AG09319 (cell line): ENCODE data around the gene DRC1.

Experiments used
- DNase-seq: peaks from one replicate; pipeline ENCODE4 v3.0.0-alpha.2; 2010; ENCODE audit warnings: low read depth; ENCODE audit errors: extremely low read depth
- TF ChIP-seq, protein P1 (sequence below): IDR thresholded peaks from 2 replicates; pipeline ENCODE4 v1.5.1; 2011; ENCODE audit warnings: low read depth, mild to moderate bottlenecking, inconsistent platforms, low read length, moderate library complexity

The DRC1 gene

DNA sequence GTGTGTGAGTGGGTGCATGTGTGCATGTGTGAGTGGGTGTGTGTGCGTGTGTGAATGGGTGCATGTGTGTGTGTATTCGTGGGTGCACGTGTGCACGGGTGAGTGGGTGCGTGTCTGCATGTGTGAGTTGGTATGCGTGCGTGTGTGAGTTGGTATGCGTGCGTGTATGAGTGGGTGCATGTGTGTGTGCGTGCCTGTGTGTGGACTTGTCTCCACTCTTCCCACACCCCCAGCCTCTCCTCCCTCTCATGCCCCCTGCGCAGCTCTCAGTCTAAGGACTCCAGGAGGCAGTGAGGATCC, 81.3 kb downstream of the DRC1 start:
- TF ChIP-seq, protein P1, sequence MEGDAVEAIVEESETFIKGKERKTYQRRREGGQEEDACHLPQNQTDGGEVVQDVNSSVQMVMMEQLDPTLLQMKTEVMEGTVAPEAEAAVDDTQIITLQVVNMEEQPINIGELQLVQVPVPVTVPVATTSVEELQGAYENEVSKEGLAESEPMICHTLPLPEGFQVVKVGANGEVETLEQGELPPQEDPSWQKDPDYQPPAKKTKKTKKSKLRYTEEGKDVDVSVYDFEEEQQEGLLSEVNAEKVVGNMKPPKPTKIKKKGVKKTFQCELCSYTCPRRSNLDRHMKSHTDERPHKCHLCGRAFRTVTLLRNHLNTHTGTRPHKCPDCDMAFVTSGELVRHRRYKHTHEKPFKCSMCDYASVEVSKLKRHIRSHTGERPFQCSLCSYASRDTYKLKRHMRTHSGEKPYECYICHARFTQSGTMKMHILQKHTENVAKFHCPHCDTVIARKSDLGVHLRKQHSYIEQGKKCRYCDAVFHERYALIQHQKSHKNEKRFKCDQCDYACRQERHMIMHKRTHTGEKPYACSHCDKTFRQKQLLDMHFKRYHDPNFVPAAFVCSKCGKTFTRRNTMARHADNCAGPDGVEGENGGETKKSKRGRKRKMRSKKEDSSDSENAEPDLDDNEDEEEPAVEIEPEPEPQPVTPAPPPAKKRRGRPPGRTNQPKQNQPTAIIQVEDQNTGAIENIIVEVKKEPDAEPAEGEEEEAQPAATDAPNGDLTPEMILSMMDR, result no peak
- DNase-seq, result no peak

DNA sequence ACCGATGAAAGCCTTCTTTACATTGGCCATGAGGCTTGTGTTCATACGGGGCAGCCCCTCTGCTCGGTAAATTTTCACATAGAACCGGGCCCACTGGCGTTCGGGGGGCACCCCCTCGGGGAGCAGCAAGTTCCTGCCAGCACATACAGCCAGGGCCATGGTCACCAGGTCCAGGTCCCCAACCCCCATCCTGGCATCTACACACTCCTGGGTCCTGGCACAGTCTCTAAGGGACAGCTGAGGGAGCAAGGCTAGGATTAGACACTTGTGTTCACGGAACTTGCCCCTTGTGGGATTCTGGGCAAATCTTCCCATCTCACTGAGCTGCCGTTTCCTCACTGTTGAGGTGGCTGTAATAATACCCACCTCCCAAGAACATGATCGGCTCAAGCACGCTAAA, 81.8 kb downstream of the DRC1 start:
- DNase-seq, result no peak
- TF ChIP-seq, protein P1, result no peak

DNA sequence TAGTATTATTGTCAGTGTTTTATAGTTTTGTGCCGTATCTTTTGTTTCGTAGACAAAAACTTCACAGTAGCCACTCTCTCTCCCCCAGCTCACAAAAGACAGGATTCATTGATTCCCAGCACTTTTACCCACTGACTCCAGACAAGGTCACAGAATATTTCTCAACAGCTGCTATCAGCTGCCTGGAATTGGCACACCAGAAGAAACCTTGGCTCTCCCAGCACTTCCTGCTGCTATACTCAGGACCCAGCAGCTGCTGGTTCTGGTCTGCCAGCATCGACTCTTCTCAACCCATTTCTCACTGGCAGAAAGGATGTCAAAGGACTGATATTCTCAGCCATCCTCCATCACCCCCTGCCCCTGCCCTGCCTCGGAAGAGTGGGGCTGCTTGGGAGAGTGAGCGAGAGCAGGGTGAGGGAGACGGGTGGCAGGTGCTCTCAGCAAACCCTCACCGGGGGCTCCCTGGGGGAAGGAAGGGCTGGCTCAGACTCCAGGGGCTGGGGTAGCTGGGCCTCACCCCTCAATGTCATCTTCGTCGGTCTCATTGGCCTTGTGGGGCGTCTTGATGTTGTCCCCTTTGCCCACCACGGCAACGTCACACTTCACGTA, 82.3 kb downstream of the DRC1 start:
- DNase-seq, result no peak
- TF ChIP-seq, protein P1, result no peak

GRCh38 chr2:26484579-26484978, 82.9 kb downstream of the DRC1 start:
- TF ChIP-seq, protein P1, result no peak

DNA sequence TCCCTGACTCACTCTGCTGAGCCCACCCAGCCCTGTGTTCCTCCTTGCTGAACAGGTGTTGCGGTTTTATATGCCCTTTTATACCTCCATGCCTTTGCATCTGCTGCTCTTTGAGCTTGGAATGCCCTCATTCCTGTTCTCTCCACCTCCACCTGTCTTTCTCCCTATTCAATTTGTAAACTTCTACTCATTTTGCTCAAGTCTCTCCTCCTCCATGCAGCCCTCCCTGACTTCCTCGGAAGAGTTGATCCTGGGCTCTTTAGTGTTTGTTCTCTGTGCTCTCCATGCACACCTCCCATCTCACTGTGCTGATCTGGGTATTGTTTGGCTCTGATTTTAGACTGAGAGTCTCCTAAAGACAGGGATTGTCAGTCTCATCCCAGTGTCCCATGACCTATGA, 83.4 kb downstream of the DRC1 start:
- no peak for DNase-seq

More at GRCh38 chr2:26484579-26484978, 82.9 kb downstream of the DRC1 start:
- DNase-seq, result no peak

GRCh38 chr2:26485725-26486418, 84.2 kb downstream of the DRC1 start:
- no peak for DNase-seq
- TF ChIP-seq, protein P1, result no peak

More for the DNA sequence above, 83.4 kb downstream of the DRC1 start:
- TF ChIP-seq, protein P1, result no peak

DNA sequence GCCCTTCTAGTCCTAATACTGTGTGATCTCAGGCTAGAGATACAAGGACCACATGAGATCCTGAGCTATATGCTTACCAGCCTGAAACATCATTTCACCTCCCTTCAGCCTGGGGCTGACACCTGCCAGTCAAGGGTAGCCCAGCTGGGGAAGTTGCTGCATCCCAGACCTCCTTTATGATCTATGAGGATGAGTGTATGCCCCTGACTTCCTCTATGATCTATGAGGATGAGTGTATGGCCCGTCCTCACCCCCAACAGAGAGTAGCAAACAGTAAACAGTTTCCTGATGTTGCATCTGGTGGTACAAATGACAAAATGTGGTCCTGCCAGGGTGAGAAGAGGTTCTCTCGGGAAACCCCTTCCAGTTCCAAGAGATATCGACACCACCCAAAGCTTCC, 85.1 kb downstream of the DRC1 start:
- DNase-seq, result no peak
- TF ChIP-seq, protein P1, result no peak
